ENCODE data around the gene CLIC5. TPM values are rescaled to one million over a fixed set of nuclear protein-coding genes. Genes with fewer than 3 reads are reported as not detected.
A peak's percentile ranks its signal among the peaks of the same experiment; 100 is the strongest.

The CLIC5 gene
- polyA plus RNA-seq, 3 donors = not detected

GRCh38 chr6:46010270-46010669, 5.4 kb downstream of the CLIC5 start:
- H3K36me3 ChIP-seq (replicated peaks in 1 of 2; ENCODE audit: control insufficient read depth in 1 of 2, insufficient read depth in 2 of 2, low read length in 2 of 2) = no peaks in the 10 kb centered on the region
- H3K9ac ChIP-seq (ENCODE audit: insufficient read depth, low read length, poor library complexity, severe bottlenecking) = no peak overlapping the region
- intact Hi-C loops (cut with micrococcal nuclease) = no loop called here
- peaks cover 0 to 15% of the 10 kb centered on the region in 2 donors for H3K9me3 ChIP-seq (replicated peaks in 1 of 2; ENCODE audit: control insufficient read depth in 1 of 2, insufficient read depth in 1 of 2, low read length in 2 of 2)
- no peak overlapping the region for H2AFZ ChIP-seq (ENCODE audit: insufficient read depth, low read depth, low read length, poor library complexity, severe bottlenecking)
- H3K4me3 Mint-ChIP-seq = peak overlapping the region in 1 of 2 donors; percentile 22
- no peak for DNase-seq
- H3K4me3 ChIP-seq (replicated peaks in 1 of 3; ENCODE audit: low read depth in 2 of 3, low read length in 3 of 3) = no peak overlapping the region
- H3K36me3 Mint-ChIP-seq = peaks cover 0 to 5% of the 10 kb centered on the region in 2 donors
- no peaks in the 10 kb centered on the region for H3K79me2 ChIP-seq (ENCODE audit: insufficient read depth, low read length)
- H3K4me1 ChIP-seq (ENCODE audit: control insufficient read depth in 1 of 2, insufficient read depth in 2 of 2, low read length in 2 of 2) = peaks cover 8% of the 10 kb centered on the region in 2 donors
- H3K27me3 ChIP-seq (ENCODE audit: control insufficient read depth in 2 of 2, insufficient read depth in 2 of 2, low read length in 2 of 2) = peaks cover 25 to 34% of the 10 kb centered on the region in 2 donors
- peaks cover 29 to 33% (median 29%) of the 10 kb centered on the region in 3 donors for H3K27me3 Mint-ChIP-seq (ENCODE audit: low read depth in 3 of 3)
- H4K20me1 ChIP-seq (ENCODE audit: insufficient read depth, low read length) = no peaks in the 10 kb centered on the region
- H3K27ac ChIP-seq (ENCODE audit: low read depth in 1 of 2, low read length in 2 of 2) = no peak overlapping the region
- WGBS (ENCODE audit: insufficient coverage) = 78% methylated on average over 3 of the region's 3 CpGs
- TF ChIP-seq CTCF (IDR thresholded peaks at IDR 0.05) = no peak
- peaks cover 16% of the 10 kb centered on the region for H3K4me1 Mint-ChIP-seq
- H3K4me2 ChIP-seq (replicated peaks; ENCODE audit: extremely low read depth, low read length, poor library complexity, severe bottlenecking) = no peak overlapping the region
- no peak overlapping the region for H3K27ac Mint-ChIP-seq
- peaks cover 0 to 8% (median 4%) of the 10 kb centered on the region in 7 donors for H3K9me3 Mint-ChIP-seq

GRCh38 chr6:46002264-46002663, 13.4 kb downstream of the CLIC5 start:
- no peaks in the 10 kb centered on the region for H3K9me3 ChIP-seq (replicated peaks in 1 of 2; ENCODE audit: control insufficient read depth in 1 of 2, insufficient read depth in 1 of 2, low read length in 2 of 2)
- Mint-ChIP-seq H3K36me3 (no peaks in the 10 kb centered on the region), H3K27me3 (ENCODE audit: low read depth in 3 of 3) (peaks cover 0 to 6% (median 3%) of the 10 kb centered on the region in 3 donors), H3K4me3 (no peak overlapping the region), H3K9me3 (peaks cover 0 to 3% (median 0%) of the 10 kb centered on the region in 7 donors), H3K4me1 (no peaks in the 10 kb centered on the region), H3K27ac (no peak overlapping the region)
- intact Hi-C loops (cut with micrococcal nuclease) = no loop called here
- no peak overlapping the region for H2AFZ ChIP-seq (ENCODE audit: insufficient read depth, low read depth, low read length, poor library complexity, severe bottlenecking)
- H3K4me2 ChIP-seq (replicated peaks; ENCODE audit: extremely low read depth, low read length, poor library complexity, severe bottlenecking) = no peak overlapping the region
- no peak overlapping the region for H3K9ac ChIP-seq (ENCODE audit: insufficient read depth, low read length, poor library complexity, severe bottlenecking)
- H3K27me3 ChIP-seq (ENCODE audit: control insufficient read depth in 2 of 2, insufficient read depth in 2 of 2, low read length in 2 of 2) = no peaks in the 10 kb centered on the region
- no peak for DNase-seq
- H3K4me3 ChIP-seq (replicated peaks in 1 of 3; ENCODE audit: low read depth in 2 of 3, low read length in 3 of 3) = no peak overlapping the region
- no peaks in the 10 kb centered on the region for H3K79me2 ChIP-seq (ENCODE audit: insufficient read depth, low read length)
- no peak for TF ChIP-seq CTCF (IDR thresholded peaks at IDR 0.05)
- 100% methylated on average over 1 of the region's 1 CpG for WGBS (ENCODE audit: insufficient coverage)
- H3K27ac ChIP-seq (ENCODE audit: low read depth in 1 of 2, low read length in 2 of 2) = no peak overlapping the region
- no peaks in the 10 kb centered on the region for H4K20me1 ChIP-seq (ENCODE audit: insufficient read depth, low read length)
- H3K4me1 ChIP-seq (ENCODE audit: control insufficient read depth in 1 of 2, insufficient read depth in 2 of 2, low read length in 2 of 2) = no peaks in the 10 kb centered on the region
- H3K36me3 ChIP-seq (replicated peaks in 1 of 2; ENCODE audit: control insufficient read depth in 1 of 2, insufficient read depth in 2 of 2, low read length in 2 of 2) = no peaks in the 10 kb centered on the region

Data from CD14-positive monocyte (primary cell).